Posterior cingulate gyrus (tissue), 11 donors: ENCODE measurements around the gene ABHD16B.

Experiments
- DNase-seq, 10 donors: peaks; one replicate each; pipeline versions ENCODE4 v3.0.0 to v3.0.0-alpha.2; 2020 to 2021; ENCODE audit warnings: mixed read lengths in 3 of 10
- intact Hi-C: fragments of 100-400 bp; cut with DNase I; formaldehyde crosslinking; loops from one replicate; pipeline ENCODE4 v1.15.1; 2023

Gene ABHD16B

GRCh38 chr20:63861365-63861934 lies at the start of gene ABHD16B:
Gene ABHD16B (plus strand): TSS chr20:63861498. CDS start chr20:63861541, 43 bp downstream.
- DNase-seq, result no peak
- intact Hi-C loops, result loop anchor here (5.0 to 10.0 kb wide), 2 partner anchors 74 to 157 kb away; partner anchors contain the start of genes ARFRP1 and ZGPAT

- DNase-seq, result no peak
- intact Hi-C loops, result no loop called here
Measured at GRCh38 chr20:63814891-63815614, 46.2 kb upstream of the ABHD16B start.

GRCh38 chr20:63815615-63816253 lies 45.6 kb upstream of the ABHD16B start:
- DNase-seq, result peak in 1 of 10 donors; percentile 79
- intact Hi-C loops, result no loop called here

GRCh38 chr20:63819224-63819921 lies 41.9 kb upstream of the ABHD16B start:
- intact Hi-C loops, result no loop called here

GRCh38 chr20:63821811-63822210 lies 39.5 kb upstream of the ABHD16B start:
- intact Hi-C loops, result no loop called here
- DNase-seq, result no peak

More at GRCh38 chr20:63819224-63819921, 41.9 kb upstream of the ABHD16B start:
- no peak for DNase-seq

- no peak for DNase-seq
- intact Hi-C loops, result no loop called here
Measured at GRCh38 chr20:63822276-63822696, 39.0 kb upstream of the ABHD16B start.

- DNase-seq, result no peak
- intact Hi-C loops, result no loop called here
Measured at GRCh38 chr20:63823691-63824311, 37.5 kb upstream of the ABHD16B start.

- intact Hi-C loops, result no loop called here
- DNase-seq, result no peak
Measured at GRCh38 chr20:63825331-63826118, 35.8 kb upstream of the ABHD16B start.

- DNase-seq, result no peak
- intact Hi-C loops, result no loop called here
Measured at GRCh38 chr20:63826753-63827152, 34.5 kb upstream of the ABHD16B start.

GRCh38 chr20:63828124-63828523 lies 33.2 kb upstream of the ABHD16B start:
- no peak for DNase-seq
- intact Hi-C loops, result no loop called here

- DNase-seq, result no peak
- intact Hi-C loops, result no loop called here
Measured at GRCh38 chr20:63828545-63828944, 32.8 kb upstream of the ABHD16B start.

GRCh38 chr20:63828951-63829350 lies 32.3 kb upstream of the ABHD16B start:
- intact Hi-C loops, result no loop called here
- DNase-seq, result no peak

- no peak for DNase-seq
- intact Hi-C loops, result no loop called here
Measured at GRCh38 chr20:63829603-63829944, 31.7 kb upstream of the ABHD16B start.

GRCh38 chr20:63829945-63830835 lies 31.1 kb upstream of the ABHD16B start:
- DNase-seq, result peak in 2 of 10 donors; percentile 32 to 47
- intact Hi-C loops, result no loop called here

GRCh38 chr20:63830841-63831588 lies 30.3 kb upstream of the ABHD16B start, which contains the start of gene ZBTB46:
Gene ZBTB46 (minus strand): TSS chr20:63831264. CDS start chr20:63790757, 40,507 bp downstream.
- intact Hi-C loops, result no loop called here
- DNase-seq, result peak in 1 of 10 donors; percentile 52

- intact Hi-C loops, result no loop called here
- no peak for DNase-seq
Measured at GRCh38 chr20:63831646-63831992, 29.7 kb upstream of the ABHD16B start.

- intact Hi-C loops, result no loop called here
Measured at GRCh38 chr20:63831993-63832686, 29.2 kb upstream of the ABHD16B start.

More at GRCh38 chr20:63831993-63832686, 29.2 kb upstream of the ABHD16B start:
- no peak for DNase-seq
